ENCODE results near the gene WDR64. TPM values are rescaled to one million over a fixed set of nuclear protein-coding genes. Genes with fewer than 3 reads are reported as not detected.
"Not testable (repeated sequence)": the region's sequence is repeated elsewhere in the genome, so short reads cannot be mapped to it uniquely, and the experiment has no call there.

WDR64 gene
- total RNA-seq, 1 experiment from 2014 or later: not detected

- Histone ChIP-seq H3K4me3 (no peak overlapping the region), H4K20me1 (ENCODE audit: insufficient read depth) (no peaks in the 10 kb centered on the region), H3K36me3 (ENCODE audit: low read depth) (no peaks in the 10 kb centered on the region), H3K4me1 (replicated peaks; ENCODE audit: insufficient read depth) (no peaks in the 10 kb centered on the region), H3K9me3 (ENCODE audit: insufficient read depth, low read depth) (no peaks in the 10 kb centered on the region), H3K9me2 (ENCODE audit: insufficient read depth) (no peaks in the 10 kb centered on the region; the same call in 1 of the 2 replicates), H2AFZ (no peak overlapping the region), H3K79me2 (ENCODE audit: low read depth) (no peaks in the 10 kb centered on the region), H3K4me2 (no peak overlapping the region), H3K27ac (no peak overlapping the region), H3F3A (ENCODE audit: insufficient read depth, low read depth) (no peaks in the 10 kb centered on the region), H3K27me3 (ENCODE audit: insufficient read depth, low read depth) (no peaks in the 10 kb centered on the region)
- ChIA-PET POLR2A (ENCODE audit: unreplicated experiment) (no interaction called here), CTCF (no interaction called here)
- intact Hi-C loops (cut with micrococcal nuclease; ENCODE audit: unreplicated experiment): no loop called here
- no TSS peak for BruUV-seq (replicated peaks)
- DNase-seq: no peak
- TF ChIP-seq EZH2 (IDR thresholded peaks at IDR 0.05; ENCODE audit: low read depth) (no peak), CTCF (conservative IDR thresholded peaks at IDR 0.05) (no peak)
Observed at GRCh38 chr1:241678536-241678935, 26.5 kb downstream of the WDR64 start.

- CTCF ChIA-PET: no interaction called here
Observed at GRCh38 chr1:241679404-241679803, 27.3 kb downstream of the WDR64 start.

GRCh38 chr1:241679961-241680360 lies 27.9 kb downstream of the WDR64 start:
- Histone ChIP-seq H3K9me2 (ENCODE audit: insufficient read depth) (no peaks in the 10 kb centered on the region; the same call in 1 of the 2 replicates), H2AFZ (no peak overlapping the region), H3K27me3 (ENCODE audit: insufficient read depth, low read depth) (no peaks in the 10 kb centered on the region), H3K4me1 (replicated peaks; ENCODE audit: insufficient read depth) (no peaks in the 10 kb centered on the region), H3K36me3 (ENCODE audit: low read depth) (no peaks in the 10 kb centered on the region), H3F3A (ENCODE audit: insufficient read depth, low read depth) (no peaks in the 10 kb centered on the region), H3K4me3 (no peak overlapping the region), H3K79me2 (ENCODE audit: low read depth) (no peaks in the 10 kb centered on the region), H3K4me2 (no peak overlapping the region), H3K9me3 (ENCODE audit: insufficient read depth, low read depth) (no peaks in the 10 kb centered on the region), H3K27ac (no peak overlapping the region), H4K20me1 (ENCODE audit: insufficient read depth) (no peaks in the 10 kb centered on the region)
- CTCF ChIA-PET: no interaction called here
- TF ChIP-seq CTCF (conservative IDR thresholded peaks at IDR 0.05) (no peak), EZH2 (IDR thresholded peaks at IDR 0.05; ENCODE audit: low read depth) (no peak)
- BruUV-seq (replicated peaks): no TSS peak
- POLR2A ChIA-PET (ENCODE audit: unreplicated experiment): no interaction called here
- no peak for DNase-seq
- intact Hi-C loops (cut with micrococcal nuclease; ENCODE audit: unreplicated experiment): no loop called here

More at GRCh38 chr1:241679404-241679803, 27.3 kb downstream of the WDR64 start:
- no peaks in the 10 kb centered on the region for H3K27me3 ChIP-seq (ENCODE audit: insufficient read depth, low read depth)
- no peak for DNase-seq
- no peaks in the 10 kb centered on the region; the same call in 1 of the 2 replicates for H3K9me2 ChIP-seq (ENCODE audit: insufficient read depth)
- no TSS peak for BruUV-seq (replicated peaks)
- H3K4me2 ChIP-seq: no peak overlapping the region
- intact Hi-C loops (cut with micrococcal nuclease; ENCODE audit: unreplicated experiment): no loop called here
- TF ChIP-seq EZH2 (IDR thresholded peaks at IDR 0.05; ENCODE audit: low read depth) (no peak), CTCF (conservative IDR thresholded peaks at IDR 0.05) (no peak)
- no peak overlapping the region for H3K4me3 ChIP-seq
- H3K4me1 ChIP-seq (replicated peaks; ENCODE audit: insufficient read depth): no peaks in the 10 kb centered on the region
- H3K36me3 ChIP-seq (ENCODE audit: low read depth): no peaks in the 10 kb centered on the region
- no peak overlapping the region for H2AFZ ChIP-seq
- H3K9me3 ChIP-seq (ENCODE audit: insufficient read depth, low read depth): no peaks in the 10 kb centered on the region
- H3K27ac ChIP-seq: no peak overlapping the region
- H3F3A ChIP-seq (ENCODE audit: insufficient read depth, low read depth): no peaks in the 10 kb centered on the region
- no peaks in the 10 kb centered on the region for H3K79me2 ChIP-seq (ENCODE audit: low read depth)
- no peaks in the 10 kb centered on the region for H4K20me1 ChIP-seq (ENCODE audit: insufficient read depth)
- POLR2A ChIA-PET (ENCODE audit: unreplicated experiment): no interaction called here

- H3K79me2 ChIP-seq (ENCODE audit: low read depth); H3K9me2 ChIP-seq (ENCODE audit: insufficient read depth); CTCF ChIA-PET; H4K20me1 ChIP-seq (ENCODE audit: insufficient read depth); H3K27ac ChIP-seq; POLR2A ChIA-PET (ENCODE audit: unreplicated experiment); H3F3A ChIP-seq (ENCODE audit: insufficient read depth, low read depth); H2AFZ ChIP-seq; BruUV-seq (replicated peaks); H3K4me3 ChIP-seq; DNase-seq; H3K27me3 ChIP-seq (ENCODE audit: insufficient read depth, low read depth); H3K36me3 ChIP-seq (ENCODE audit: low read depth); H3K9me3 ChIP-seq (ENCODE audit: insufficient read depth, low read depth); H3K4me1 ChIP-seq (replicated peaks; ENCODE audit: insufficient read depth); H3K4me2 ChIP-seq; intact Hi-C loops (cut with micrococcal nuclease; ENCODE audit: unreplicated experiment): not testable (repeated sequence)
Observed at GRCh38 chr1:241681861-241682448, 29.9 kb downstream of the WDR64 start.
